Glomerular endothelial cell (primary cell): ENCODE results near the gene PLA2G1B. TPM values are rescaled to one million over a fixed set of nuclear protein-coding genes. Genes with fewer than 3 reads are reported as not detected.

Experiments
- DNase-seq: peaks from one replicate; pipeline ENCODE4 v3.0.0-alpha.2; 2011; ENCODE audit warnings: low read depth, low spot score; ENCODE audit errors: extremely low read depth
- total RNA-seq: library from RNA; depleted of rRNA; stranded (reverse); fragments of >200 nt; gene quantifications from 2 replicates; pipeline ENCODE4 v1.2.3, GENCODE V29; 2015

PLA2G1B gene
- total RNA-seq, 1 donor from 2014 or later = not detected

- DNase-seq = no peak
These were observed 3.8 kb upstream of the PLA2G1B start for GRCh38 chr12:120331390-120331789.

- no peak for DNase-seq
These were observed 649 bp upstream of the PLA2G1B start for GRCh38 chr12:120328228-120328627.

DNA sequence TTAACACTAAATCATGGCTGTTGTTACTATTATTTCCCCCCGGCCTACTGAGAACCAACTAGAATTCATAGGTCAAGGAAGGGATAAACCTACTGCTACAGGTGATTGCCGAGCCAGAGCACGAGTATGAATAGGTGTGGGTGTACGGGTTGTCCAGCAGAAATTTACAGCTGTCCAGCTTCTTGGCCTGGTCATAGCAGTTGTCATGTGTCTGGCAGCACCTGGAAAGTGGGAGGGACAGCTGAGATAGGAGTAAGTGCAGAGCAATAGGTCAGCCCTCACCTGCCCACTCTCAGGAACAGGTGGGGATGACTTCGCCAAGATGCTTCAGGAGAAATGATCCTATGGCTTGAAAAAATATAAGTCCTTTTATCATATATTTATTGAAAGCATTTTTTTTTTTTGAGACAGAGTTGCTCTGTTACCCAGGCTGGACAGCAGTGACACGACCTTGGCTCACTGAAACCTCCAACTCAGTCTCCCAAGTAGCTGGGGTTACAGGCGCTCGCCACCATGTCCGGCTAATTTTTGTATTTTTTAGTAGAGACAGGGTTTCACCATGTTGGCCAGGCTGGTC is 2.6 kb downstream of the PLA2G1B start:
- DNase-seq = no peak

DNA sequence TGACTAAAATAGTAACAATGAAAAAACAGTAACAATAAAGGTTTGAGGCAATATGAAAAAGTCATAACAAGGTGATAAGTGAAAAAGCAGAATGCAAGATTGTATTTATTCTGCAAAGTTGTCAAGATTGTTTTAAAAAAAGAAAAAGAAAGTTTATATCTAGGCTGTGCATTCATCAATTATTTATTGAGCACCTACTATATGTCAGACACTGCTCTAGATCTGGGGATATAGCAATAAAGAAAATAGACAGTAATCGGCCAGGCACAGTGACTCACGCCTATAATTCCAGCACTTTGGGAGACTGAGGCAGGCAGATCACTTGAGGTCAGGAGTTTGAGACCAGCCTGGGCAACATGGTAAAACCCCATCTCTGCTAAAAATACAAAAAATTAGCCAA is 3.8 kb downstream of the PLA2G1B start:
- no peak for DNase-seq

DNA sequence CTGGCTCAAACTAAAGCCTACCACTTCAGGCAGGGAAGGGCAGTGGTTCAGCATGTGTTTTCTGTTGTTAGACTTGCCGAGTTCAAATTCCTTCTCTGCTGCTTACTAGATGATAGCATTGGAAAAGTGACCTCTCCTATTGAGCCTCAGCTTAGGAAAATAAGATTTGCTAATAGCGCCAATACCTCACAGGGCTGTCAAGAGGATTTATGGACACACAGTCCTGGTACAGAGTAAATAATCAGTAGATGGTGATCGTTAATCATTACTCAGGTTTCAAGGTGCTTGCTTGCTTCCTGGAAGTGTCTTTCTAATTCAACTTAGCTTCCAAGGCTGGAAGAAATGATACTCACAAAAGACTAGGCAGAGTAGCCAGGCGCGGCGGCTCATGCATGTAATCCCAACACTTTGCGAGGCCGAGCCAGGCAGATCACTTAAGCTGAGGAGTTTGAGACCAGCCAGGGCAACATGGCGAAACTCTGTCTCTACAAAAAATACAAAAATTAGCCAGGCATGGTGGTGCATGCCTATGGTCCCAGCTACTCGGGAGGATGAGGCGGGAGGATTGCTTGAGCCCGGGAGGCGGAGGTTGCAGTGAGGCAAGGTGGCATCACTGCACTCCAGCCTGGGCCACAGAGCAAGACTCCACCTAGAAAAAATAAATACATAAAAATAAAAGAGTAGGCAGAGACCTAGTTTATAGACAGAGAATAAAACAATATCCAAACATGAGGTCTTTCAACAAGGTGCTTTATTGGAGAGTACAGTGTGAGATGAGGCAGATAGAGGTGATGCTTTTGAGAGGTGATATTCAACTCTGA is 6.0 kb downstream of the PLA2G1B start:
- no peak for DNase-seq

GRCh38 chr12:120317224-120318105 is 10.1 kb downstream of the PLA2G1B start:
- DNase-seq = peak; percentile 94

DNA sequence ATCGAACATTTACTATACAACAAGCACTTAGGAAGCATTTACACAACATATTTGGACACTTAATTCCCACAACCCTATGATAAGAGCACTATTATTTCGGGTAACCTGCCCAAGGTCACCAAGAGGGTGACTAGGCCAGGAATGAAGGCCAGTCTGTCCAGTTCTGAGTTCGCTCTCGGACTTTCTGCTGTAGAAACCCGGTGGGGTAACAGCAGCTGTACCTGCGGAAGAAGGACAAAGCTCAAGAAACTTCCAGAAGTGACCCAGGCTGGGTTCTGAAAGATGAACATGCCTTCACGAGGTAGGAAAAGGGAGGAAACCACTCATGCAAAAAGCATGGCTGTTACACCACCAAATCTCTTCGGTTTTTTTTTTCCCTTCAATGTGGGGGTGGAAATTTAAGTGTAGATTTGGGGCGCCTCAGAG is 10.8 kb downstream of the PLA2G1B start:
- no peak for DNase-seq

GRCh38 chr12:120314220-120314619 is 13.4 kb downstream of the PLA2G1B start:
- no peak for DNase-seq

- peak; percentile 95 for DNase-seq
These were observed 25.4 kb downstream of the PLA2G1B start, which contains the start of gene SIRT4 for GRCh38 chr12:120301962-120302815. TSS of gene SIRT4 (plus strand) at chr12:120302321. CDS start at chr12:120303562, 1,241 bp downstream.

DNA sequence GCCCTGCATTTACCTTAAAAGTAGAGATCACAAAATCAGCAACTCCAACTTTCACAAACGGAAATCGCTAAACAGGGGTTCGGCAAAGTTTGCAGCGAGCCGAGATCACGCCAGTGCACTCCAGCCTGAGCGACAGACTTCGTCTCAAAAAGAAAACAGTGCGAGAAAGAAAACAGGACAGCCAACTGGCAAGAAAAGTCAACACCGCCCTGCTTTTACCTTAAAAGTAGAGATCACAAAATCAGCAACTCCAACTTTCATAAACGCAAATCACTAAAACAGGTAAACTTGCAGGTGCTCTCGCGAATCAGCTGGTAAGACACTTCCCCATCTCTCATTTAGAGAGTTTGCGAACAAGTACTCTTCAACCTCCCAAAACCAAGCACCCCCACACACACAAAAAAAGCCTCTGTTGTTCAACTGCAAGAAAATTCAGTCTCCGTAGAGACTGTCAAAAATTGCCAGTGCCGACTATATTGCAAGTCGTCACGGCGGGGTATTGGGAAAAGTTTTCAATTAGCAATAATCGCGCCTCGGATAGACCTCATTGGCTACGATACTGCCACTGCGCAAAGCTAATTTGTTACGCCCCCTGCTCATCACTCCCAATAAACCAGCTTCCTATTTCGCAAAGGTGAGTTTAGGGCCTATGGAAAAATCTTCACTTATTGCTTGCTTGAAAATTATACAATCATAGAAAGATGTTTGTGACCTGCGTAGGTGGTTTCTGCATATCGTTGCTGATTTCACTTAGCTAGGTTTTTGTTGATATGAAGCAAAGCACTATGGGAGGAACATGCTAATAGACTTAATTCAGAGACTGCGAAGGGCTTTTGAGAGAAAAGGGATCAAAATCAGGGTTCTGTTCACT is 34.7 kb downstream of the PLA2G1B start, which contains the start of gene RNU4-1:
TSS of gene RNU4-1 (minus strand) at position 577 of the 871 bp plus-strand sequence.
- DNase-seq = peak; percentile 83

DNA sequence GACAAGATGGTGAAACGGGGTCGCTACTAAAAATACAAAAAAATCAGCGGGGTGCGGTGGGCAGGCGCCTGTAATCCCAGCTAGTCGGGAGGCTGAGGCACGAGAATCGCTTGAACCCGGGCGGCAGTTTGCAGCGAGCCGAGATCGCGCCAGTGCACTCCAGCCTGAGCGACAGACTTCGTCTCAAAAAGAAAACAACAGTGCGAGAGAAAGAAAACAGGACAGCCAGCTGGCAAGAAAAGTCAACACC is 35.2 kb downstream of the PLA2G1B start:
- no peak for DNase-seq

DNA sequence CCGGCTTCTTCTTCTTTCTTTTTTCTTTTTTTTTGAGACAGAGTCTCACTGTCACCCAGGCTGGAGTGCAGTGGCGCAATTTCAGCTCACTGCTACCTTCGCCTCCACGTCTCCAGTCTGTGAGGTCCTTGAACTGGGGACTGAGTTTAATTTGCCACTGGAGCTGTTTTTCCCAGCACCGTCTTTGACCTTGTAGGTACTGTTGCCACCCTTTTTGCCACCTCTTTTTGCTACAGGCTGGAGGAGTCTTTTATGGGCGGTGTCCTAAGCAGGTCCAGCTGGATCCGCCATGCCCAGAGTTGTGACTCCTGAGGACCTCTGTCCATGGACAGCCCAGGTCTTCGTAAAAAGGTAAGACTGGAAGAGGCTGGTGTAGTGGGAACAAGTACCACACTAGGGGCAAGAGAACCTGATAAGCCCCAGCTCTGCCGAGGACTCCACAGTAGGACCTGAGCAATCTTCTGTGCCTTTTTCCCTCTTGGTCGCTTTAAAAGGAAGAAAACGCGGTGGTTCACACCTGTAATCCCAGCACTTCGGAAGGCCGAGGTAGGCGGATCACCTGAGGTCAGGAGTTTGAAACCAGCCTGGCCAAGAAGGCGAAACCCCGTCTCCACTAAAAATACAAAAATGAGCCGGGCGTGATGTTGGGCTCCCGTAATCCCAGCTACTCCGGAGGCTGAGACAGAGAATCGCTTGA is 36.8 kb downstream of the PLA2G1B start:
- DNase-seq = no peak

GRCh38 chr12:120287491-120287890 is 40.1 kb downstream of the PLA2G1B start:
- no peak for DNase-seq

GRCh38 chr12:120286768-120287490 is 40.6 kb downstream of the PLA2G1B start:
- DNase-seq = no peak

DNA sequence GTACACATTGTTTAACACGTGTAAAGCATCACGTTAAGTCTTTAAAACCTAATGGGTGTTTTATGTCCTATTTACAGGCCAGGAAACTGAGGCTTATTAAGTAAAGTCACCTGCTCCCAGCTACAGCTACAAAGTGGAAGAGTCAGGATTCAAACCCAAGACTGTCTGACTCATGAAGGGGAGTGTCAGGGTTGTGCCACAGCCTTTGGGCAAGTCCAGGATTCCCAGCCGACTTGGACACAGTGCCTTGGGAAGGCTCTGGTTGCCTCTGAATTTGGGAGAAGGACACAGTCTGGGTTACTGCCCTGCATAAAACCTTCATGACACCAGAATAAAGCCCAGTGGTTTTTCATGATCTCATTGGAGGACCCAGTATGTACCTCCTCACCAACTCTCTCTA is 43.2 kb downstream of the PLA2G1B start:
- no peak for DNase-seq

- no peak for DNase-seq
These were observed 44.3 kb downstream of the PLA2G1B start for GRCh38 chr12:120283318-120283717.

GRCh38 chr12:120278137-120279069 is 49.2 kb downstream of the PLA2G1B start:
- no peak for DNase-seq
